Tibial nerve (tissue), 4 donors: ENCODE results near the gene ORMDL2. TPM values are rescaled to one million over a fixed set of nuclear protein-coding genes. Genes with fewer than 3 reads are reported as not detected.
"Not testable (repeated sequence)": the region's sequence is repeated elsewhere in the genome, so short reads cannot be mapped to it uniquely, and the experiment has no call there.

Experiments
- DNase-seq, 2 donors: peaks; one replicate each; pipeline ENCODE4 v3.0.0-alpha.2; 2019; ENCODE audit warnings: low spot score in 2 of 2
- H3K27ac ChIP-seq, 4 donors: fragments of 200-600 bp; sonication (generic) in 3 of 4; one replicate each; pipeline ENCODE4 v1.5.1; 2017 to 2019; ENCODE audit warnings: mild to moderate bottlenecking in 1 of 4
- H3K27me3 ChIP-seq, 2 donors: fragments of 200-600 bp; sonication (generic) in 1 of 2; one replicate each; pipeline versions ENCODE4 v1.5.1 to v1.6.0; 2017 to 2019
- H3K36me3 ChIP-seq, 3 donors: fragments of 200-600 bp; sonication (generic); one replicate each; pipeline ENCODE4 v1.5.1; 2018 to 2019
- H3K4me1 ChIP-seq, 4 donors: fragments of 200-600 bp; sonication (generic) in 3 of 4; one replicate each; pipeline ENCODE4 v1.5.1; 2017 to 2019
- H3K4me3 ChIP-seq, 4 donors: fragments of 200-600 bp; sonication (generic) in 3 of 4; one replicate each; pipeline ENCODE4 v1.5.1; 2017 to 2019; ENCODE audit warnings: mild to moderate bottlenecking in 1 of 4, moderate library complexity in 1 of 4
- H3K9me3 ChIP-seq, 4 donors: fragments of 200-600 bp; sonication (generic) in 3 of 4; one replicate each; pipeline ENCODE4 v1.5.1; 2017 to 2019
- EP300 ChIP-seq, 2 donors: sonication (generic); formaldehyde crosslinking; IDR thresholded peaks; one replicate each; pipeline ENCODE4 v1.6.1; 2017; ENCODE audit warnings: antibody characterized with exemption in 2 of 2, mild to moderate bottlenecking in 1 of 2
- POLR2A ChIP-seq, 2 donors: fragments of 450-650 bp; IDR thresholded peaks; one replicate each; pipeline ENCODE4 v1.6.1; 2017; ENCODE audit warnings: antibody characterized with exemption in 2 of 2, mild to moderate bottlenecking in 2 of 2, moderate library complexity in 2 of 2
- WGBS, 2 donors: methylation state at CpG; one replicate each; pipeline ENCODE4 v1.1.5; 2018; 5-methylcytosine and 5-hydroxymethylcytosine counted together
- total RNA-seq, 4 donors: library from RNA; depleted of rRNA; stranded (reverse); fragments of >200 nt; gene quantifications; one replicate each; pipeline ENCODE4 v1.1.0, GENCODE V29; 2016
- TF ChIP-seq, protein P1 (sequence below), 5 experiments: fragments of 200-600 bp in 3 of 5; fragments of 450-650 bp in 2 of 5; sonication (generic) in 3 of 5; IDR thresholded peaks; one replicate each; pipeline ENCODE4 v1.5.1; 2016 to 2019; ENCODE audit warnings: antibody characterized with exemption in 5 of 5, mild to moderate bottlenecking in 3 of 5, moderate library complexity in 2 of 5

ORMDL2 gene
- total RNA-seq, 4 donors from 2014 or later: 12.9 to 18.6 (median 14.5) TPM

DNA sequence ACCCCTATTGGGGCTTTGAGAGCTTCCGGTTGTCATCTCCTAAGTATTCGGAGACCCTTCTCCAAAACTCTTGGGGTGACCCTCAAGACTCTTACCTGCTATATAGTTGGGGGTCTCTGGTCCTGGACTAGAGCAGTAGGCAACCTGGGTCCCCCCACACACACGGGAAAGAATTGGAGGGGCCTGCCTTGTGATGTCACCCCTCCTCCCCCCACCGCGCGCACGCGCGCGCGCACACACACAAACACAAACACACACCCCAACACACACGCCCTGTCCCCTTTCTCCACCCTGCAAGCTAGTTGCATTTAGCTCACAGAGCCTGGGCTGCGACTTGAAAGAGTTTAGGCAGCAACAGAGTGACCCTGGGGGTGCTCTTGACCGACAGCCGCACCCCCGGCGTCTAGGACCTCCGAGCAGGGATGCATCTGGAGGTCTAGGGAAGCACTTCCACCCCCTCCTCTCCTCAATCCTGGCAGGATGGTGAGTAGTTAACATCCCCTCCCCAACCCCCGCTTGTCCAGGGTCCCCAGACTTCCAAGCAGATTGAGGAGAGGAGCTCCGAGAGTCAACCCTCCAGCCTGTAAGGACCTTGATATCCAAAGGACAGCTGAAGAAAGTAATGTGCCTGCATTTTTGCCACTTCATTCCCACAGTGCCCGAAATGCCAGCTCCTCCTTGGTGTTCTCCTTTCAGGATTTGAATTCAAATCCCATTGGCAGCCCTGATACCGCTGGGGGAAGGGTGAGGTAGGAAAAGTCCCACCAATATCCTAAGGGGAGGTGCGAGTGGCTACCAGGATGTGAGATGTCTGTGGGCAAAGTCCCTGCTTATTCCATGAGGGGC, 13.0 kb downstream of the ORMDL2 start:
- peak; percentile 84 to 87 for TF ChIP-seq POLR2A (IDR thresholded peaks at IDR 0.05)
- TF ChIP-seq, protein P1, sequence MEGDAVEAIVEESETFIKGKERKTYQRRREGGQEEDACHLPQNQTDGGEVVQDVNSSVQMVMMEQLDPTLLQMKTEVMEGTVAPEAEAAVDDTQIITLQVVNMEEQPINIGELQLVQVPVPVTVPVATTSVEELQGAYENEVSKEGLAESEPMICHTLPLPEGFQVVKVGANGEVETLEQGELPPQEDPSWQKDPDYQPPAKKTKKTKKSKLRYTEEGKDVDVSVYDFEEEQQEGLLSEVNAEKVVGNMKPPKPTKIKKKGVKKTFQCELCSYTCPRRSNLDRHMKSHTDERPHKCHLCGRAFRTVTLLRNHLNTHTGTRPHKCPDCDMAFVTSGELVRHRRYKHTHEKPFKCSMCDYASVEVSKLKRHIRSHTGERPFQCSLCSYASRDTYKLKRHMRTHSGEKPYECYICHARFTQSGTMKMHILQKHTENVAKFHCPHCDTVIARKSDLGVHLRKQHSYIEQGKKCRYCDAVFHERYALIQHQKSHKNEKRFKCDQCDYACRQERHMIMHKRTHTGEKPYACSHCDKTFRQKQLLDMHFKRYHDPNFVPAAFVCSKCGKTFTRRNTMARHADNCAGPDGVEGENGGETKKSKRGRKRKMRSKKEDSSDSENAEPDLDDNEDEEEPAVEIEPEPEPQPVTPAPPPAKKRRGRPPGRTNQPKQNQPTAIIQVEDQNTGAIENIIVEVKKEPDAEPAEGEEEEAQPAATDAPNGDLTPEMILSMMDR (IDR thresholded peaks at IDR 0.05): peak in 2 of 5 experiments; percentile 20 to 41
- peak in 1 of 2 donors; percentile 95 for TF ChIP-seq EP300 (IDR thresholded peaks at IDR 0.05)
- H3K36me3 ChIP-seq: peaks cover 0 to 42% (median 0%) of the 10 kb centered on the region in 3 donors
- 0 to 3% methylated on average over 23 of the region's 23 CpGs for WGBS, 2 donors
- H3K4me1 ChIP-seq: peaks cover 0 to 58% (median 42%) of the 10 kb centered on the region in 4 donors
- H3K27ac ChIP-seq: peak overlapping the region; percentile 83 to 99 (median 96)
- H3K27me3 ChIP-seq: no peaks in the 10 kb centered on the region
- peak; percentile 80 to 87 for DNase-seq
- H3K9me3 ChIP-seq: no peaks in the 10 kb centered on the region
- peak overlapping the region; percentile 56 to 87 (median 76) for H3K4me3 ChIP-seq

DNA sequence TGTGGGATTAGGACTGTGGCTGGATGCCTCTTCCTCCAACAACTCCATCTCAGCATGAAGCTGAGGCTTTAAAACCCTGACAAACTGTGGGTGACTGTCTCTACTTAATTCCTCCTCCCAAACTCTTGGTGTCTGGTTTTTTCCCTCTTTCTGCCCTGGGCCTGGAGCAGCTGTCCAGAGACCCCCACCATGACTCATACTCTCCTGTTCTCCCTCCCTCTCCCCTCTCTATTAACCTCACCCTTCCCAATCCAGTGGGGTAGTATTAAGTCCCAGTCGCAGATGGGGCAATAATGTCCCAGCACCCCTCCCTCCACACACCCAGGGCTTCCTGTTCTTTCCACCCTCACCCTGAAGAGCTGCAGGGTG, 13.6 kb downstream of the ORMDL2 start:
- 4 to 5% methylated on average over 1 of the region's 1 CpG for WGBS, 2 donors
- Histone ChIP-seq H3K4me3 (peak overlapping the region; percentile 56 to 87 (median 76)), H3K9me3 (no peaks in the 10 kb centered on the region), H3K27me3 (no peaks in the 10 kb centered on the region), H3K36me3 (peaks cover 0 to 48% (median 0%) of the 10 kb centered on the region in 3 donors), H3K4me1 (peaks cover 0 to 52% (median 40%) of the 10 kb centered on the region in 4 donors), H3K27ac (peak overlapping the region; percentile 83 to 99 (median 96))
- no peak for DNase-seq
- TF ChIP-seq, protein P1 (IDR thresholded peaks at IDR 0.05): no peak
- TF ChIP-seq EP300 (IDR thresholded peaks at IDR 0.05) (no peak), POLR2A (IDR thresholded peaks at IDR 0.05) (no peak)

DNA sequence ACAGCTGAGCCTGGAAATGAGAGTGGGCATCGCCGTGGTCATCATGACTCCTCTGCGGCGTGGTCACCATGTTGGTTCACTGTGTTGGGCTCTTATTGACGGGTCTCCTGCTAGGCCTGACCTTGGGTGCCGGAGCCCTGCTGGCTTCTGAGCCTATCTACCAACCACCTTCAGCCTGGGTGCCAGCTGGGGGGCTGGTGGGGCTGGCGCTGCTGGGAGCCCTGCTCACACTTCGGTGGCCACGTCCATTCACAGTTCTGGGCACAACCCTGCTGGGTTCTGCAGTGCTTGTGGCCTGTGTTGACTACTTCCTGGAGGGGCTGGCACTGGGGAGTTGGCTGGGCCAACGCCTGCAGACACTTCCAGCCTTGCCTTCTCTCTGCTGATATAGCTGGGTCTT, 15.2 kb downstream of the ORMDL2 start:
- 91 to 100% methylated on average over 6 to 7 of the region's 10 CpGs for WGBS, 2 donors
- TF ChIP-seq EP300 (IDR thresholded peaks at IDR 0.05) (no peak), POLR2A (IDR thresholded peaks at IDR 0.05) (no peak)
- TF ChIP-seq, protein P1 (IDR thresholded peaks at IDR 0.05): no peak
- H3K4me3 ChIP-seq: no peak overlapping the region
- peaks cover 0 to 35% (median 28%) of the 10 kb centered on the region in 4 donors for H3K4me1 ChIP-seq
- peak overlapping the region; percentile 1 to 99 (median 73) for H3K27ac ChIP-seq
- no peaks in the 10 kb centered on the region for H3K27me3 ChIP-seq
- H3K9me3 ChIP-seq: no peaks in the 10 kb centered on the region
- peaks cover 0 to 41% (median 0%) of the 10 kb centered on the region in 3 donors for H3K36me3 ChIP-seq
- no peak for DNase-seq

DNA sequence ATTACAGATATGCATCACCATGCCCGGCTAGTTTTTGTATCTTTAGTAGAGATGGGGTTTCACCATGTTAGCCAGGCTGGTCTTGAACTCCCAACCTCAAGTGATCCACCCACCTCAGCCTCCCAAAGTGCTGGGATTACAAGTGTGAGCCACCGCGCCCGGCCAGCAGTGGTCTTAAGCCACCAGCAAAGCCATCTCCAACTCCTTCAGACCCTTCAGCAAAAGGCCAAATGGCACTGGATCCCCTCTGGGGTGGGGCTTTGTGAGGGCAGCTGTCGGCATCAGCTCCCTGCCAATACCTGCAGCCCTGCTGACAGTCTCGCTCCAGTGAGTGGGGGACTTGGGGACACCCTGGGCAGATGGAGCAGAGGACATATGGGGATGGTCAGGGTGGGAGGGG, 16.6 kb downstream of the ORMDL2 start:
- 79 to 84% methylated on average over 5 of the region's 6 CpGs for WGBS, 2 donors
- peaks cover 0 to 43% (median 0%) of the 10 kb centered on the region in 3 donors for H3K36me3 ChIP-seq

DNA sequence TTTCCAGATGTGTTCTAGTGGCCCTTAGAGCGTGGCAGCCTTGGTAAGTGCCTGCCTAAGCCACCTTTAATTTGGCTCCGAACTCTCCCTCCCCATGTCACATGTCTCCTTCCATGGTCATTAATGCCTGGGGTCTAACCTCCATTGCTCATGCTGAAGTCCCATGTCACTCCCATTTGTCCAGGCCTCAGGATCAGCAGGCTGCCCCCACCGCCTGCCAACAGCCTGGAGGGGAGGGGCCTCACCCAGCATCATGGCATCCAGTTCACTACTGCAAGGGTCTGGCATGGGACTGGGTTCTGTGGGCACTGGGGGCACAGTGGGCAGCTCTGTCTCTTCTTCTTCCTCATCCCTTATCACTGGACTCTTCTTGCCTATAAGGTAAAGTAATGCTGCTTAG, 20.5 kb downstream of the ORMDL2 start:
- no peak for TF ChIP-seq EP300 (IDR thresholded peaks at IDR 0.05)
- no peak for TF ChIP-seq POLR2A (IDR thresholded peaks at IDR 0.05)
- TF ChIP-seq, protein P1 (IDR thresholded peaks at IDR 0.05): no peak
- 84 to 88% methylated on average over 3 of the region's 3 CpGs for WGBS, 2 donors
- DNase-seq: no peak

More for the DNA sequence above, 16.6 kb downstream of the ORMDL2 start:
- not testable (repeated sequence) for H3K4me3 ChIP-seq, DNase-seq, H3K9me3 ChIP-seq, H3K27me3 ChIP-seq
- H3K27ac ChIP-seq: peak overlapping the region in 1 of 4 donors; percentile 14
- H3K4me1 ChIP-seq: peaks cover 0 to 25% (median 19%) of the 10 kb centered on the region in 4 donors

More for the DNA sequence above, 20.5 kb downstream of the ORMDL2 start:
- Histone ChIP-seq H3K9me3 (no peaks in the 10 kb centered on the region), H3K27me3 (no peaks in the 10 kb centered on the region), H3K27ac (no peak overlapping the region), H3K4me3 (no peak overlapping the region), H3K36me3 (peaks cover 0 to 36% (median 0%) of the 10 kb centered on the region in 3 donors), H3K4me1 (peaks cover 0 to 11% (median 2%) of the 10 kb centered on the region in 4 donors)
